OCI-LY7 (cell line): ENCODE measurements around the gene SMURF2. TPM values are rescaled to one million over a fixed set of nuclear protein-coding genes. Genes with fewer than 3 reads are reported as not detected.
A peak's percentile ranks its signal among the peaks of the same experiment; 100 is the strongest.

ENCODE experiments used
- BruUV-seq: library from RNA; stranded (reverse); fragments of 400-500 nt; replicated peaks from 2 replicates; lab custom pipeline; 2021; lab: Mats Ljungman, UMichigan
- CTCF ChIA-PET: fragments of 300-600 bp; sonication (Branson Sonifier 250); formaldehyde crosslinking; loops from one replicate; lab custom pipeline; 2022; ENCODE audit warnings: antibody characterized with exemption; ENCODE audit not compliant: unreplicated experiment; lab: Charles Lee
- POLR2A ChIA-PET: fragments of 300-600 bp; sonication (Branson Sonifier 250); formaldehyde crosslinking; loops from one replicate; lab custom pipeline; 2022; ENCODE audit warnings: antibody characterized with exemption; lab: Charles Lee
- DNase-seq: peaks from one replicate; pipeline ENCODE4 v3.0.0-alpha.2; 2015; ENCODE audit warnings: low spot score
- H2AFZ ChIP-seq: fragments of 200-600 bp; sonication (generic), shearing (Covaris generic); 2 replicates; pipeline ENCODE4 v1.6.1; 2014; ENCODE audit warnings: mild to moderate bottlenecking, antibody characterized with exemption, low read length, moderate library complexity
- H3K27ac ChIP-seq: fragments of 200-600 bp; sonication (generic); 2 replicates; pipeline ENCODE4 v1.5.1; 2014; ENCODE audit warnings: mixed run types, low read depth, mild to moderate bottlenecking, moderate library complexity, low read length, inconsistent platforms; ENCODE audit not compliant: poor library complexity, severe bottlenecking
- H3K36me3 ChIP-seq: fragments of 200-600 bp; sonication (generic); 2 replicates; pipeline ENCODE4 v1.6.1; 2014; ENCODE audit warnings: mild to moderate bottlenecking, antibody characterized with exemption, low read length, moderate library complexity, mixed read lengths; ENCODE audit not compliant: insufficient read depth
- H3K4me1 ChIP-seq: fragments of 200-600 bp; sonication (generic); 2 replicates; pipeline ENCODE4 v1.5.1; 2014; ENCODE audit warnings: mild to moderate bottlenecking, low read length; ENCODE audit not compliant: insufficient read depth, poor library complexity, severe bottlenecking
- H3K4me2 ChIP-seq: fragments of 200-600 bp; sonication (generic); 2 replicates; pipeline ENCODE4 v1.6.1; 2014; ENCODE audit warnings: mild to moderate bottlenecking, low read length
- H3K4me3 ChIP-seq: fragments of 200-600 bp; sonication (generic); 2 replicates; pipeline ENCODE4 v1.5.1; 2014; ENCODE audit warnings: mild to moderate bottlenecking, low read depth, low read length; ENCODE audit not compliant: poor library complexity, severe bottlenecking
- H3K79me2 ChIP-seq: fragments of 200-600 bp; sonication (generic); 2 replicates; pipeline ENCODE4 v1.6.1; 2016; ENCODE audit warnings: low read depth, mild to moderate bottlenecking, low read length, moderate library complexity, mixed read lengths; ENCODE audit not compliant: insufficient read depth
- H3K9me2 ChIP-seq: fragments of 200-600 bp; sonication (generic); 2 replicates; pipeline ENCODE4 v1.6.1; 2016; ENCODE audit warnings: mild to moderate bottlenecking, low read length, mixed read lengths; ENCODE audit not compliant: insufficient read depth
- H3K9me3 ChIP-seq: fragments of 200-600 bp; sonication (generic); 2 replicates; pipeline ENCODE4 v1.6.1; 2014; ENCODE audit warnings: mild to moderate bottlenecking, mixed run types, low read length, mixed read lengths
- H4K20me1 ChIP-seq: fragments of 200-600 bp; sonication (generic); 2 replicates; pipeline ENCODE4 v1.6.1; 2014; ENCODE audit warnings: mild to moderate bottlenecking, antibody characterized with exemption, low read length, moderate library complexity, mixed read lengths; ENCODE audit not compliant: insufficient read depth
- EZH2phosphoT487 ChIP-seq: fragments of 200-600 bp; sonication (generic); IDR thresholded peaks from 2 replicates; pipeline ENCODE4 v1.6.1; 2018; ENCODE audit warnings: low read depth, borderline replicate concordance, mild to moderate bottlenecking, mixed run types, antibody characterized with exemption, low read length, moderate library complexity, mixed read lengths
- intact Hi-C: fragments of 100-400 bp; cut with micrococcal nuclease; formaldehyde crosslinking; loops from one replicate; pipeline ENCODE4 v1.10.0; 2022; ENCODE audit not compliant: unreplicated experiment
- total RNA-seq, 2 experiments: library from RNA; depleted of rRNA in 1 of 2; stranded (reverse); fragments of >200 nt in 1 of 2; shearing (Covaris generic) in 1 of 2; gene quantifications; 2 replicates each; pipeline ENCODE4 v1.2.3, GENCODE V29; 2014 to 2022
- TF ChIP-seq, protein P1 (sequence below): fragments of 200-600 bp; sonication (generic); conservative IDR thresholded peaks from 2 replicates; pipeline ENCODE4 v1.5.1; 2014; ENCODE audit warnings: mild to moderate bottlenecking, antibody characterized with exemption, low read length, moderate library complexity, mixed read lengths

Gene SMURF2
- total RNA-seq, 2 experiments from 2014 or later: 15.6 to 20.8 TPM

DNA sequence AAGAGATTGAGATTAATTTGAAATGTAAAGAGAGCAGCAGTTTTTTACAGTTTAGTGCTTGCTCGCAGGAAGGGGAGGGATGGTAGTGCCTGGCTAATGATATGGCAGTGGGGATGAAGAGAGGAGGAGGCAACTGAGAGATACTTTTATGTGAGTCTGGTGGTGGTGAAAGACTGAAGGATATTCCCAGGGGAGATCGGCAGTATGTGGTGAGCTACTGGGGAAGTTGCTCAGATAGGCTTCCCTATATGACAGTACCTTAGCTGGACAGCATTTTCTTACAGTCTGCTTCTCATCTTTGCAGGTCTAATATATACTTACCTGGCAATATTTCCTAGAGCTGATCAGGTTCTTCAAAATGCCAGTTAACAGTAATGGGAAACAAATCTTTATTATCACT is 146.7 kb downstream of the SMURF2 start:
- Histone ChIP-seq H3K4me3 (no peak overlapping the region), H3K79me2 (peaks cover 19% of the 10 kb centered on the region; the same call in 1 of the 2 replicates), H3K27ac (no peak overlapping the region), H3K4me1 (no peaks in the 10 kb centered on the region), H4K20me1 (no peaks in the 10 kb centered on the region), H3K9me2 (no peaks in the 10 kb centered on the region), H3K36me3 (peaks cover 99% of the 10 kb centered on the region), H3K4me2 (no peak overlapping the region), H2AFZ (no peak overlapping the region), H3K9me3 (no peaks in the 10 kb centered on the region)
- peak; percentile 21 for DNase-seq
- TF ChIP-seq EZH2phosphoT487: no peak
- TF ChIP-seq, protein P1, sequence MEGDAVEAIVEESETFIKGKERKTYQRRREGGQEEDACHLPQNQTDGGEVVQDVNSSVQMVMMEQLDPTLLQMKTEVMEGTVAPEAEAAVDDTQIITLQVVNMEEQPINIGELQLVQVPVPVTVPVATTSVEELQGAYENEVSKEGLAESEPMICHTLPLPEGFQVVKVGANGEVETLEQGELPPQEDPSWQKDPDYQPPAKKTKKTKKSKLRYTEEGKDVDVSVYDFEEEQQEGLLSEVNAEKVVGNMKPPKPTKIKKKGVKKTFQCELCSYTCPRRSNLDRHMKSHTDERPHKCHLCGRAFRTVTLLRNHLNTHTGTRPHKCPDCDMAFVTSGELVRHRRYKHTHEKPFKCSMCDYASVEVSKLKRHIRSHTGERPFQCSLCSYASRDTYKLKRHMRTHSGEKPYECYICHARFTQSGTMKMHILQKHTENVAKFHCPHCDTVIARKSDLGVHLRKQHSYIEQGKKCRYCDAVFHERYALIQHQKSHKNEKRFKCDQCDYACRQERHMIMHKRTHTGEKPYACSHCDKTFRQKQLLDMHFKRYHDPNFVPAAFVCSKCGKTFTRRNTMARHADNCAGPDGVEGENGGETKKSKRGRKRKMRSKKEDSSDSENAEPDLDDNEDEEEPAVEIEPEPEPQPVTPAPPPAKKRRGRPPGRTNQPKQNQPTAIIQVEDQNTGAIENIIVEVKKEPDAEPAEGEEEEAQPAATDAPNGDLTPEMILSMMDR: no peak
- intact Hi-C loops: no loop called here
- POLR2A ChIA-PET: interaction anchor here (0.6 to 2.0 kb wide), 2 partner anchors 10 to 47 kb away, joined by 3 to 5 read pairs; no protein-coding TSS in a partner anchor
- CTCF ChIA-PET: no interaction called here
- BruUV-seq: no TSS peak

- H3K79me2 ChIP-seq: peaks cover 71% of the 10 kb centered on the region
- peaks cover 22% of the 10 kb centered on the region for H4K20me1 ChIP-seq
- ChIA-PET POLR2A (interaction anchor here (0.5 to 0.6 kb wide), 2 partner anchors 51 to 110 kb away, joined by 3 read pairs; no protein-coding TSS in a partner anchor), CTCF (no interaction called here)
- no peak overlapping the region for H3K27ac ChIP-seq
- no peak for DNase-seq
- H3K36me3 ChIP-seq: peaks cover 79% of the 10 kb centered on the region
- TF ChIP-seq, protein P1: no peak
- TF ChIP-seq EZH2phosphoT487: no peak
- H3K4me2 ChIP-seq: peak overlapping the region; percentile 10; the same call in 1 of the 2 replicates
- BruUV-seq: no TSS peak
- peaks cover 16% of the 10 kb centered on the region for H3K4me1 ChIP-seq
- no peak overlapping the region for H3K4me3 ChIP-seq
- no peaks in the 10 kb centered on the region for H3K9me2 ChIP-seq
- H2AFZ ChIP-seq: no peak overlapping the region
- intact Hi-C loops: no loop called here
- H3K9me3 ChIP-seq: no peaks in the 10 kb centered on the region
Observed at GRCh38 chr17:64509179-64509578, 152.9 kb downstream of the SMURF2 start.

- intact Hi-C loops: no loop called here
- Histone ChIP-seq H3K4me3 (peak overlapping the region; percentile 100), H3K27ac (no peak overlapping the region), H4K20me1 (peaks cover 27% of the 10 kb centered on the region), H3K79me2 (peaks cover 71% of the 10 kb centered on the region), H3K9me2 (no peaks in the 10 kb centered on the region), H3K4me2 (peak overlapping the region; percentile 96), H3K4me1 (peaks cover 21% of the 10 kb centered on the region), H3K9me3 (no peaks in the 10 kb centered on the region), H3K36me3 (peaks cover 79% of the 10 kb centered on the region), H2AFZ (no peak overlapping the region)
- TF ChIP-seq, protein P1: no peak
- ChIA-PET CTCF (no interaction called here), POLR2A (interaction anchor here (0.5 to 0.6 kb wide), 2 partner anchors 52 to 110 kb away, joined by 3 read pairs; no protein-coding TSS in a partner anchor)
- no peak for DNase-seq
- no TSS peak for BruUV-seq
Observed at GRCh38 chr17:64508683-64509082, 153.4 kb downstream of the SMURF2 start.
